ENCODE measurements around the gene ZNF771.

- TF ChIP-seq CTCF (IDR thresholded peaks at IDR 0.05) (no peak), ZFX (IDR thresholded peaks at IDR 0.05; ENCODE audit: borderline replicate concordance) (no peak)
Measured at GRCh38 chr16:30358577-30358936, 48.8 kb upstream of the ZNF771 start.
